Kasumi-1 (cell line): Measurements from ENCODE around the gene FSD1L.

Experiments
- DNase-seq, 2 experiments: peaks; one replicate each; lab custom pipeline; 2025; lab: John Stamatoyannopoulos, UW

The FSD1L gene

GRCh38 chr9:105447814-105448812 lies at the start of gene FSD1L:
TSS of gene FSD1L (plus strand) at chr9:105448034. CDS start at chr9:105448221, 187 bp downstream.
- DNase-seq, result peak; percentile 82 to 90

DNA sequence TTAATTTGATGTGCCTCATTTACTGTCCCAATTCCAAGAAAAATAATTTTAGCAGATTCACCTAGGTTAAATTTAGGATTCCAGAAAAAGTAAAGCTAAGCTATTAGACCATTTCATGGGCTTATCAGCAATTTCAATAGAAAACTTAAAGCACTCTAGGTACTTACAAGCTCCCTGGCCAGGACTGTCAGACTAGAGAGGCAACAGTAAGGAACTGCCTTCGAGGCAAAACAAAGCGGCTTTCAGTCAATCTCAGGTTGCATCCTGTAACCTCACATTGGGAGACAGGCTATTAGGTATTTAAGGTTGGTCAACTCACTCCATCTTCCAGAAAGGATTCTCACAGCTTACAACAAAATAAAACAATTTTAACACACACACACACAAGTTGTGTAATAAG lies 48.7 kb upstream of the FSD1L start:
- no peak for DNase-seq

DNA sequence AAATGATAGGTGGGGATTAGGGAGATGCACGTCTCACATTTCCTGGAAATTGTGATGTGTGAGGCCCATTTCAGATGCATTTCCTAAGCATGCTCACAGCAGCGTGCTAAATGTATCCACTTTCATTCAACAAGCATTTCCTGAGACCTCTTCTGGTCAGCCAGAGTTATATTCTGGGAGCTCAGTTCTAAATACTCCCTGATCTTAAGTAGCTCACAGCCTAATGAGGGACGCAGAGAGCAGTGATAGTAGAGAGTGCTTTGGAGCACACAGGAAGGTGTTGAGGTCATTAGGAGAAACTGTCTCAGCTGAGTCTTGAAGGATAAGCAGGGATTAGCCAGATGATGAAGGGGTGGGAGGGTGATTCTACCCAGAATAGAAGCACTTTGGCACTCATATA lies 46.2 kb upstream of the FSD1L start:
- DNase-seq, result no peak

- no peak for DNase-seq
Observed at GRCh38 chr9:105403552-105404248, 44.1 kb upstream of the FSD1L start.

GRCh38 chr9:105405514-105406131 lies 42.2 kb upstream of the FSD1L start:
- DNase-seq, result peak; percentile 30 to 41

- no peak for DNase-seq
Observed at GRCh38 chr9:105406369-105406768, 41.5 kb upstream of the FSD1L start.

DNA sequence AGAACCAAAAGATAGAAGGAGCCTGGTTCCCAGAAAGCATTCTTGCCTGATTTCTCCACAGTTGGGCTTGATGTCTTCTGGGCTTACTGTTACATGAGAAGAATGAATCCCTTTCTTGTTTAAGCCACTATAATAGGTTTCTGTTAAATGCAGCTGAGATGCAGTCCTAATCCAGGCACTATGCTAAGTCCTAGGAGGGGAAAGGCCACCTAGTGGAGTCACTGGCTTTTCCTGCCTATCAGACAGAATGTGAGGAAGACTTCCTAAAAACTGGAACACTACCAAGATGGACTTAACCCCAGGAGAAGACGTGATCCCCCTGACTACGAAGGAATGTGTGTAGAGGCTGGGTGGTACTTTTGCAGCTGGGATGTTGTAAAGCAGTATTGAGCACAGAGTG lies 34.3 kb upstream of the FSD1L start:
- DNase-seq, result peak in 1 of 2 experiments; percentile 8

DNA sequence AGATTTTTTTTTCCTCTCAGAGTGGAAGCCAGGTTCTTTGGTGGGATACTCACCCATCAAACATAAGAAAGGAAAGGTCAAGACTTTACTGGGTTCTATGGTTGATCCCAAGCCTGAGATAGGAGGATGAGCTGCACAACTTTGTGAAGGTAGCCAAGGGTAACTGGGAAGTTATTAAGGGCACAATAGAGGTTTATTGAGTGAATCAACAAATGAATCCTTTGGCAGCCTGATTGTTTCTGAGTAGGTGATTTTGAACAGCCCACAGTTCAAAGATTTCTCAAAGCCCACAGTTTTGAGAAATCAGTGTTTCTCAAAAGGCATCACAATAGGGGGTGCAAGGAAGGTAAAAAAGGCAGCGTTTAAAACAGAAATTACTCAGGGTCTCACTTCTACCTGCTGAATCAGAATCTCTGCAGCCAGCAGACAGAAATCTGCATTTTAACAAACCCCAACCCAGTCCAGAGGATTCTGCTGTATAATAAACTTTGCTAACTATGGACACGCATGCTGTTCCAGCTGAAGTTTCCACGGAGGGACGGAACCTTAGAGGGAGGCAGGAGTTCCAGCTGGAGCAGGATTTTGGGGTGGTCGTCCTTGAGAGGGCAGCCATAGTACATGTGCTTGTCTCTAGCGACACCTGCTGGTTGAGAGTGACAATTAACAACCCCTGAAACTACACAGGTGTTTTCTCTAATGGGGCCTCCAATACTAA lies 32.7 kb upstream of the FSD1L start:
- peak; percentile 38 to 41 for DNase-seq

DNA sequence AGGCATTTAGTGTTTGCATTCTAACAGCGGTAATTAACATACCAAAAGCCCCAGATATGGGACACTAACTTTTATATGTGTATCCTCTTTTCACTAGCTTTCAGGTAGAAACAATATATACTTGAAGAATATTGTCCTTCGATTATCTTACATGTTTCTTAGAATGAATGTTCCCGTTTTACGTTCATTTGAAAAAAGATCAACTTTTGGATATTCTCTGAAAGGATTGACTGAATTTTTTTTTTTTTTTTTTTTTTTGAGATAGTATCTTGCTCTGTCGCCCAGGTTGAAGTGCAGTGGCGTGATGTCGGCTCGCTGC lies 32.2 kb upstream of the FSD1L start:
- no peak for DNase-seq

DNA sequence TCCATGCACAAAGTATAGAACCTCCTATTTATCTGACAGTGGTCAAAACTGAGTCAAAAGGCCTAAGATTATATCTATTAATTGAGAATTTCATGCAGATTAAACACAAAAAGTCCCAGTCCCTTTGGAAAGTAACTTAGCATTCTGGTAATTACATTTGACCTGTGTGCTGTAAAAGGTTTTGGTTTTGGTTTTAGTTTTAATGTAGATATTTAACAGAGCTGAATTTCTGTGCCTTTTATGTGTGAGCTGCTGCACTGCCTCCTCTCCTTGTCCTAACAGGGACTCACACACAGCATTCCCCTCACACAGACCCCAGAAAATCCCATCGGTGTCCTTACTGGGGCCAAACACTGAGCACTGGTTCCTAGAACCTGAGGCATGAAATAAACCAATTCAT lies 31.0 kb upstream of the FSD1L start:
- DNase-seq, result no peak

GRCh38 chr9:105418588-105419500 lies 29.0 kb upstream of the FSD1L start:
- no peak for DNase-seq

GRCh38 chr9:105419816-105420597 lies 27.8 kb upstream of the FSD1L start:
- no peak for DNase-seq

DNA sequence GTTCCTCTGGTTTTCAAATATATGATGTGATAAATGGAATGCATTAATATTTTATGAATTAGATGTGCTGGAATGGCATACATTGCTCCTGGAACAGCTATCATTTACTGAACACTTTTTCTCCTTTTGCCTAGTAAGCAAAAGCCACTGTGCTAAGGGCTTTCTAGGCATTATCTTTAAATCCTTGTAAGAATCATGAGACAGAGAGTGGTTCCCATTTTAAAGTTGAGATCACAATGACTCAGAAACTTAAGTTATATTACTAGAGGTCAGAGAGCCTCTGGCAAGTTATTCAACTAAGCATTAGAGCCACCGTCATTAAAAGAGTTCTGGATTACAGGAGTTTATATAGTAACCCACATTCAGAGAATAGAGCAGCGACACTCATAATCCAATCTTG lies 26.7 kb upstream of the FSD1L start:
- no peak for DNase-seq

DNA sequence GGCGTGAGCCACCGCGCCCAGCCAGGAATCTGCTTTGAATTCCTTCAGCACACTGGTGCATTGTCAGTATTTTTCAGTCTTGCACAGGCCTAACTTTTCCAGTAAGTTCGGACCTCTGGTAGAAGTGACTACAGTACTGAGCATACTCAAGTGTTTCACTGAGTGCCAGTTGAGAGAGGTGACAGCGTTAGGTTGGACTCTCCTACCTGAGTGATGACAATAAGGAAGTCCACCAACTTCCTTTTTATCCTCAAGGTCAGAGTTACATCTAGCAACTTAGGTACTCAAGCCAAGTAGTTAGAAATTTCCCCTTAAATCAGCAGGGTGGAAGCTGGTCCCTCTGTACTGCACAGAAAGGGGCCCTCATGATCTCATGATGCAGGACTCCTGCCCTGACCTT lies 26.0 kb upstream of the FSD1L start:
- DNase-seq, result no peak

DNA sequence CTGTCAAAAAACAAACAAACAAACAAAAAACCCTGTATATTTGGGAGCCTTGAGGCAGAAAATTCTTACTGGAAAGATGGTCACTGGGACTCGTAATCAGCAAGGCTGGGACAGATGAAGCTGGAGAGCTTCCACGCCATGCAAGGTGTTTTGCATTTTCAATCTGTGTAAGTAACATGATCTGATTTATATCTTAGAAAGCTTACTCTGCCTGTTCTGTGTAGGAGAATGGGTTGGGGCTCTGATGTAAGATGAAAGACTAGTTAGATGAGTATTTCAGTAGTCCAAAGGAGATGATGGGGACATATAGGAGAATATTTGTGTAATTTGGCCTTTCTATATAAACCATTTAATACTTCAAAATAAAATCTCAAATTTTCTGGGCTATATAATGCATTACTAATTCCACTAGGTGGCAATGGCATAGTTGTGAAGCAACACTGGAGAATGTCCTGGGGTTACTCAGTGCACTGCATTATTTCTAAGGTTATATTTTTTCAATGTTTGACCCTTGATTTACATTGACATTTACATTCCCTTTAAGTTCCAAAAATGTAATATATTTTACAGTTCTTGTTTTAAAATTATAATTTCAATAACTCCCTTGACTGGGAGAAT lies 21.9 kb upstream of the FSD1L start:
- peak; percentile 31 to 43 for DNase-seq

DNA sequence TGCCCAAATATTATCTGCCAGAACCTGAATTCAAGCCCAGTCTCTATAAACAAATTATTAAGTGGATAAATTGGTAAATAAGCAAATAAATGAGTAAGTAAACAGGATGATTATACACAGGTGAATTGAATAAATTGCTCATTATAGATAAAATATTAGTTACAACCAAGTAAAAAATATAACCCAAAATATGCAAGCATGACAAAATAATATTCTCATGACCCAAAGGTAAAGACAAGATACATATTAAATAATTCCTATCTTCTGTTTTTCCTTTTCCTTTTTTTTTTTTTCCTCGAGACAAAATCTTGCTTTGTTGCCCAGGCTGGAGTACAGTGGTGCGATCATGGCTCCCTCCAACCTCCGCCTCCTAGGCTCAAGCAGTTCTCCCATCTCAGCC lies 21.2 kb upstream of the FSD1L start:
- DNase-seq, result no peak

GRCh38 chr9:105431424-105432246 lies 16.2 kb upstream of the FSD1L start:
- DNase-seq, result no peak

DNA sequence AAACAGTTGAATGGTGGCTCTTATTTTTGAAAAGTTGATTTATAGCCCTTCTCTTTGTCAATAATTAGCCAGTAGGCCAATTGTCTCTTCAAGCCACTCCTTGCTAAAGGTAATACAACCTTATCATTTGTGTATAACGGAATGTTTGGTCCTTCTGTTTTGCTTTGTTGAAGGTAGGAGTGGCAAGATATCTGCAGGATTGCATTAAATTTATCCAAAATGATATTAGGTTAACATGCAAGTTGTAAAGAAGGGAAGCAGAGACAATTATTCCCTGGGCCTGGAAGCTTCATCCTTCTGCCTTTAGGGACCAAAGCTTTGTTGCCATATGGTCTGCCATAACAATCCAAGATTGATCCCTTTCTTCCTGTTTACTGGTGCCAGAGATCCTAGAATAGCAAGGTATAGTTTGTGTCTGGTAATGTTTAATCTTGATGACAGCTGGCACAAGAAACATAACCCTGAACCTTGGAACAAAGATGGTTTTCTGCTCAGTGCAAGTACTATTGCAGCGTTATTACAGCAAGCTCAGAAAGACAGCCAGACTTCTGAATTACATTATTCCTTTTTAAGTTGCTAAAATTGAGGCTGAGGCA lies 15.5 kb upstream of the FSD1L start:
- DNase-seq, result no peak

- no peak for DNase-seq
Observed at GRCh38 chr9:105435453-105435852, 12.4 kb upstream of the FSD1L start.
